Measurements from ENCODE around the gene SHROOM3.

SHROOM3 gene

GRCh38 chr4:76692761-76693160 lies 257.7 kb downstream of the SHROOM3 start:
- ATAC-seq (ENCODE audit: low read depth) (no peak), DNase-seq (ENCODE audit: low spot score in 2 of 2) (no peak)
- H3K4me1 Mint-ChIP-seq = peaks cover 5% of the 10 kb centered on the region
- no peaks in the 10 kb centered on the region for H3K36me3 Mint-ChIP-seq
- H3K4me3 Mint-ChIP-seq = no peak overlapping the region
- H3K27me3 Mint-ChIP-seq = peaks cover 23% of the 10 kb centered on the region
- no peak overlapping the region for H3K27ac Mint-ChIP-seq
- H3K9me3 Mint-ChIP-seq = no peaks in the 10 kb centered on the region

GRCh38 chr4:76694056-76694455 lies 259.0 kb downstream of the SHROOM3 start:
- peaks cover 20% of the 10 kb centered on the region for H3K27me3 Mint-ChIP-seq
- DNase-seq (ENCODE audit: low spot score in 2 of 2) (no peak), ATAC-seq (ENCODE audit: low read depth) (no peak)
- no peak overlapping the region for H3K4me3 Mint-ChIP-seq
- H3K9me3 Mint-ChIP-seq = no peaks in the 10 kb centered on the region
- H3K36me3 Mint-ChIP-seq = no peaks in the 10 kb centered on the region
- no peak overlapping the region for H3K27ac Mint-ChIP-seq
- peaks cover 5% of the 10 kb centered on the region for H3K4me1 Mint-ChIP-seq

GRCh38 chr4:76696109-76696508 lies 261.1 kb downstream of the SHROOM3 start:
- H3K4me3 Mint-ChIP-seq = no peak overlapping the region
- DNase-seq (ENCODE audit: low spot score in 2 of 2) = no peak
- H3K27ac Mint-ChIP-seq = no peak overlapping the region
- H3K4me1 Mint-ChIP-seq = no peaks in the 10 kb centered on the region
- no peak for ATAC-seq (ENCODE audit: low read depth)
- H3K27me3 Mint-ChIP-seq = peaks cover 17% of the 10 kb centered on the region
- H3K9me3 Mint-ChIP-seq = no peaks in the 10 kb centered on the region
- H3K36me3 Mint-ChIP-seq = no peaks in the 10 kb centered on the region

- H3K4me1 Mint-ChIP-seq = no peaks in the 10 kb centered on the region
- no peaks in the 10 kb centered on the region for H3K36me3 Mint-ChIP-seq
- no peak overlapping the region for H3K4me3 Mint-ChIP-seq
- no peak overlapping the region for H3K27ac Mint-ChIP-seq
- peaks cover 13% of the 10 kb centered on the region for H3K27me3 Mint-ChIP-seq
- no peak for DNase-seq (ENCODE audit: low spot score in 2 of 2)
- no peaks in the 10 kb centered on the region for H3K9me3 Mint-ChIP-seq
- no peak for ATAC-seq (ENCODE audit: low read depth)
Measured at GRCh38 chr4:76697129-76697803, 262.2 kb downstream of the SHROOM3 start.

- ATAC-seq (ENCODE audit: low read depth) = no peak
- Mint-ChIP-seq H3K9me3 (no peaks in the 10 kb centered on the region), H3K4me3 (no peak overlapping the region), H3K36me3 (no peaks in the 10 kb centered on the region), H3K27ac (no peak overlapping the region), H3K27me3 (peaks cover 13% of the 10 kb centered on the region), H3K4me1 (no peaks in the 10 kb centered on the region)
- no peak for DNase-seq (ENCODE audit: low spot score in 2 of 2)
Measured at GRCh38 chr4:76698141-76698540, 263.1 kb downstream of the SHROOM3 start.

GRCh38 chr4:76699751-76700310 lies 264.8 kb downstream of the SHROOM3 start:
- Mint-ChIP-seq H3K27me3 (peaks cover 17% of the 10 kb centered on the region), H3K36me3 (no peaks in the 10 kb centered on the region), H3K9me3 (no peaks in the 10 kb centered on the region), H3K27ac (no peak overlapping the region), H3K4me1 (no peaks in the 10 kb centered on the region), H3K4me3 (no peak overlapping the region)
- ATAC-seq (ENCODE audit: low read depth) (no peak), DNase-seq (ENCODE audit: low spot score in 2 of 2) (no peak)

- Mint-ChIP-seq H3K36me3 (no peaks in the 10 kb centered on the region), H3K9me3 (no peaks in the 10 kb centered on the region), H3K27ac (no peak overlapping the region), H3K4me1 (no peaks in the 10 kb centered on the region), H3K27me3 (peaks cover 14% of the 10 kb centered on the region), H3K4me3 (no peak overlapping the region)
- ATAC-seq (ENCODE audit: low read depth) = no peak
- DNase-seq (ENCODE audit: low spot score in 2 of 2) = no peak
Measured at GRCh38 chr4:76702440-76703122, 267.6 kb downstream of the SHROOM3 start.

- no peaks in the 10 kb centered on the region for H3K4me1 Mint-ChIP-seq
- no peak for ATAC-seq (ENCODE audit: low read depth)
- no peak overlapping the region for H3K27ac Mint-ChIP-seq
- no peak overlapping the region for H3K4me3 Mint-ChIP-seq
- no peaks in the 10 kb centered on the region for H3K9me3 Mint-ChIP-seq
- no peak for DNase-seq (ENCODE audit: low spot score in 2 of 2)
- H3K27me3 Mint-ChIP-seq = peaks cover 12% of the 10 kb centered on the region
- no peaks in the 10 kb centered on the region for H3K36me3 Mint-ChIP-seq
Measured at GRCh38 chr4:76703123-76703490, 268.1 kb downstream of the SHROOM3 start.

GRCh38 chr4:76703676-76704075 lies 268.6 kb downstream of the SHROOM3 start:
- peaks cover 12% of the 10 kb centered on the region for H3K27me3 Mint-ChIP-seq
- no peak overlapping the region for H3K27ac Mint-ChIP-seq
- DNase-seq (ENCODE audit: low spot score in 2 of 2) (no peak), ATAC-seq (ENCODE audit: low read depth) (no peak)
- no peak overlapping the region for H3K4me3 Mint-ChIP-seq
- no peaks in the 10 kb centered on the region for H3K36me3 Mint-ChIP-seq
- no peaks in the 10 kb centered on the region for H3K4me1 Mint-ChIP-seq
- H3K9me3 Mint-ChIP-seq = no peaks in the 10 kb centered on the region

GRCh38 chr4:76704133-76704881 lies 269.3 kb downstream of the SHROOM3 start:
- no peaks in the 10 kb centered on the region for H3K4me1 Mint-ChIP-seq
- H3K4me3 Mint-ChIP-seq = no peak overlapping the region
- H3K27ac Mint-ChIP-seq = no peak overlapping the region
- H3K27me3 Mint-ChIP-seq = peaks cover 12% of the 10 kb centered on the region
- no peak for ATAC-seq (ENCODE audit: low read depth)
- no peak for DNase-seq (ENCODE audit: low spot score in 2 of 2)
- H3K36me3 Mint-ChIP-seq = no peaks in the 10 kb centered on the region
- no peaks in the 10 kb centered on the region for H3K9me3 Mint-ChIP-seq

GRCh38 chr4:76705472-76705871 lies 270.4 kb downstream of the SHROOM3 start:
- peaks cover 8% of the 10 kb centered on the region for H3K27me3 Mint-ChIP-seq
- ATAC-seq (ENCODE audit: low read depth) = no peak
- no peaks in the 10 kb centered on the region for H3K36me3 Mint-ChIP-seq
- H3K27ac Mint-ChIP-seq = no peak overlapping the region
- no peak overlapping the region for H3K4me3 Mint-ChIP-seq
- no peak for DNase-seq (ENCODE audit: low spot score in 2 of 2)
- H3K9me3 Mint-ChIP-seq = no peaks in the 10 kb centered on the region
- H3K4me1 Mint-ChIP-seq = no peaks in the 10 kb centered on the region

- no peak for DNase-seq (ENCODE audit: low spot score in 2 of 2)
- Mint-ChIP-seq H3K9me3 (no peaks in the 10 kb centered on the region), H3K4me1 (no peaks in the 10 kb centered on the region), H3K27ac (no peak overlapping the region), H3K4me3 (no peak overlapping the region), H3K27me3 (peaks cover 8% of the 10 kb centered on the region), H3K36me3 (no peaks in the 10 kb centered on the region)
- ATAC-seq (ENCODE audit: low read depth) = no peak
Measured at GRCh38 chr4:76706581-76706980, 271.6 kb downstream of the SHROOM3 start.

GRCh38 chr4:76708971-76709771 lies 274.1 kb downstream of the SHROOM3 start:
- Mint-ChIP-seq H3K9me3 (no peaks in the 10 kb centered on the region), H3K4me3 (no peak overlapping the region), H3K36me3 (no peaks in the 10 kb centered on the region), H3K27me3 (peaks cover 10% of the 10 kb centered on the region), H3K4me1 (no peaks in the 10 kb centered on the region), H3K27ac (no peak overlapping the region)
- no peak for DNase-seq (ENCODE audit: low spot score in 2 of 2)
- ATAC-seq (ENCODE audit: low read depth) = no peak

GRCh38 chr4:76709772-76710090 lies 274.7 kb downstream of the SHROOM3 start:
- DNase-seq (ENCODE audit: low spot score in 2 of 2) = no peak
- Mint-ChIP-seq H3K27ac (no peak overlapping the region), H3K9me3 (no peaks in the 10 kb centered on the region), H3K4me3 (no peak overlapping the region), H3K4me1 (no peaks in the 10 kb centered on the region), H3K27me3 (peaks cover 7% of the 10 kb centered on the region), H3K36me3 (no peaks in the 10 kb centered on the region)
- ATAC-seq (ENCODE audit: low read depth) = no peak

All from memory B cell (primary cell).